A673 (cell line): ENCODE measurements around the gene CCDC86.

Source experiments
- EZH2 ChIP-seq: fragments of 200-600 bp; sonication (generic); IDR thresholded peaks from 2 replicates; pipeline ENCODE4 v1.6.1; 2017; ENCODE audit warnings: borderline replicate concordance, low read depth, mild to moderate bottlenecking, mixed read lengths, antibody characterized with exemption, low read length; ENCODE audit not compliant: poor library complexity, severe bottlenecking
- TF ChIP-seq, protein P1 (sequence below): fragments of 300-800, 200-600 bp; sonication (generic); conservative IDR thresholded peaks from 2 replicates; pipeline ENCODE4 v1.5.1; 2017; ENCODE audit warnings: low read depth, mild to moderate bottlenecking, antibody characterized with exemption, low read length, moderate library complexity, mixed read lengths

DNA sequence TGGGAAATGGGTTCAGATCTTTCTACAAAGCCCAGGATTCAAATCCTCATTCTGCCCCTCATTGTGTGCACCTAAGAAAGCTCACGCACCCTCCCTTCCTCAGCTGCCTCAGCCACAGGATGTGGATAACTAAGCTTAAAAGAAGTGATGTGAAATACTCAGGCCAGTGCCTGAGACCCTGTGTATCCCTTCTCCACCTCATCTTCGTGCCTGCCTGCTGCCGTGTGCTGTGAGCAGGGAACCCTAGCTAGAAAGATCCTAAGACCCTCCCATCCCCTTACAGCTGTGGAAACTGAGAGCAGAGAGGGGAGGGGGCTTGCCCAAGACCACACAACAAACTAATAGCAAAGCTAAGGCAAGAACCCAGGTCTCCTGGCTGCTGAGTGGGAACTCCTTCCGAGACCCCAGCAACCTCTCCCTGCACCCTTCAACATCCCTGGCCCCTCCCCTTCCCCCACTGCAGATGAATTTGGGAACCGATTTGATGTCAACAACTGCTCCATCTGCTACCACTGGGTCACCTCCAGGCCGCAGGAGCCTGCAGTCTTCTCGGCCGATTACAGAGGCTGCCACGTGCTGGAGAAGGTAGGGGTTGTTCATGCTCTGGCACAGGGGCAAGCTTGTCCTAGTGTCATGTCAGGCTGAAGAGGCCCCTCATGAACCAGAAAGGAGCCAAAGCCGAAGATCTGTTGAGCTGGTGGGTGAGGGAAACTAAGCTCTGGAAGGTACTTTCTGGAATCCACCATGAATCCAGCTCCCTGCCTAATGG is 27.0 kb downstream of the CCDC86 start:
- TF ChIP-seq, protein P1, sequence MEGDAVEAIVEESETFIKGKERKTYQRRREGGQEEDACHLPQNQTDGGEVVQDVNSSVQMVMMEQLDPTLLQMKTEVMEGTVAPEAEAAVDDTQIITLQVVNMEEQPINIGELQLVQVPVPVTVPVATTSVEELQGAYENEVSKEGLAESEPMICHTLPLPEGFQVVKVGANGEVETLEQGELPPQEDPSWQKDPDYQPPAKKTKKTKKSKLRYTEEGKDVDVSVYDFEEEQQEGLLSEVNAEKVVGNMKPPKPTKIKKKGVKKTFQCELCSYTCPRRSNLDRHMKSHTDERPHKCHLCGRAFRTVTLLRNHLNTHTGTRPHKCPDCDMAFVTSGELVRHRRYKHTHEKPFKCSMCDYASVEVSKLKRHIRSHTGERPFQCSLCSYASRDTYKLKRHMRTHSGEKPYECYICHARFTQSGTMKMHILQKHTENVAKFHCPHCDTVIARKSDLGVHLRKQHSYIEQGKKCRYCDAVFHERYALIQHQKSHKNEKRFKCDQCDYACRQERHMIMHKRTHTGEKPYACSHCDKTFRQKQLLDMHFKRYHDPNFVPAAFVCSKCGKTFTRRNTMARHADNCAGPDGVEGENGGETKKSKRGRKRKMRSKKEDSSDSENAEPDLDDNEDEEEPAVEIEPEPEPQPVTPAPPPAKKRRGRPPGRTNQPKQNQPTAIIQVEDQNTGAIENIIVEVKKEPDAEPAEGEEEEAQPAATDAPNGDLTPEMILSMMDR = no peak
- TF ChIP-seq EZH2 = no peak
